Small intestine (tissue), 7 donors: ENCODE data around the gene SAXO1. TPM values are rescaled to one million over a fixed set of nuclear protein-coding genes. Genes with fewer than 3 reads are reported as not detected.

Experiments
- DNase-seq, 2 donors: peaks; one replicate each; pipeline versions ENCODE4 v3.0.0 to v3.0.0-alpha.2; 2013
- FAIRE-seq: peaks from 2 replicates; lab custom pipeline; 2012; peaks lifted over from hg19 to GRCh38; lab: Jason Lieb, UNC
- H3K27ac ChIP-seq, 3 donors: one replicate each; pipeline ENCODE4 v1.5.1; 2013; ENCODE audit warnings: low read length in 2 of 3, mild to moderate bottlenecking in 2 of 3, control low read depth in 1 of 3, inconsistent platforms in 1 of 3, low read depth in 1 of 3, moderate library complexity in 1 of 3
- H3K27me3 ChIP-seq, 3 donors: one replicate each; pipeline ENCODE4 v1.6.1; 2013; ENCODE audit warnings: low read length in 3 of 3, inconsistent platforms in 1 of 3; ENCODE audit not compliant: control insufficient read depth in 3 of 3, insufficient read depth in 3 of 3
- H3K36me3 ChIP-seq, 3 donors: one replicate each; pipeline ENCODE4 v1.6.1; 2013; ENCODE audit warnings: low read length in 3 of 3, inconsistent platforms in 1 of 3, low read depth in 1 of 3, mild to moderate bottlenecking in 1 of 3, moderate library complexity in 1 of 3; ENCODE audit not compliant: control insufficient read depth in 3 of 3, insufficient read depth in 2 of 3
- H3K4me1 ChIP-seq, 3 donors: one replicate each; pipeline ENCODE4 v1.6.1; 2013; ENCODE audit warnings: low read length in 2 of 3, inconsistent platforms in 1 of 3, low read depth in 1 of 3, mild to moderate bottlenecking in 1 of 3, moderate library complexity in 1 of 3; ENCODE audit not compliant: control insufficient read depth in 3 of 3, insufficient read depth in 2 of 3
- H3K4me3 ChIP-seq, 3 donors: one replicate each; pipeline ENCODE4 v1.5.1; 2013; ENCODE audit warnings: low read length in 3 of 3, control low read depth in 1 of 3, inconsistent platforms in 1 of 3, low read depth in 1 of 3, mild to moderate bottlenecking in 1 of 3, moderate library complexity in 1 of 3
- H3K9me3 ChIP-seq, 2 donors: one replicate each; pipeline ENCODE4 v1.6.1; 2013; ENCODE audit warnings: low read depth in 1 of 2, low read length in 1 of 2; ENCODE audit not compliant: control insufficient read depth in 2 of 2, insufficient read depth in 1 of 2
- WGBS, 3 donors: extraction: QIAGEN DNeasy Blood & Tissue Kit; methylation state at CpG; one replicate each; pipeline ENCODE4 v1.1.7; 2013; 5-methylcytosine and 5-hydroxymethylcytosine counted together
- polyA plus RNA-seq, 4 donors: library from polyadenylated mRNA; stranded (reverse) in 3 of 4; unstranded in 1 of 4; fragments of 200-250 nt in 3 of 4; fragments of 120-200 nt in 1 of 4; gene quantifications; one replicate each; pipeline versions ENCODE4 v1.2.1 to v1.2.3, GENCODE V29; 2013
- donor health status: healthy with polysubstance abuse.
- donor health status: control.
- donor health status: control.
- donor health status: Bipolar disorder and iron deficiency.
- donor health status: healthy.

Gene SAXO1
- polyA plus RNA-seq, 4 donors = 0.01 TPM; not detected in 2

GRCh38 chr9:18923671-18924430, 109.2 kb downstream of the SAXO1 start:
- Histone ChIP-seq H3K27me3 (no peaks in the 10 kb centered on the region), H3K4me1 (no peaks in the 10 kb centered on the region), H3K9me3 (no peaks in the 10 kb centered on the region), H3K27ac (no peak overlapping the region), H3K4me3 (no peak overlapping the region), H3K36me3 (no peaks in the 10 kb centered on the region)
- DNase-seq = no peak
- 85 to 90% (median 89%) methylated on average over 6 of the region's 6 CpGs for WGBS, 3 donors
- no peak for FAIRE-seq

- H3K4me3 ChIP-seq = no peak overlapping the region
- no peaks in the 10 kb centered on the region for H3K27me3 ChIP-seq
- DNase-seq (no peak), FAIRE-seq (no peak)
- no peak overlapping the region for H3K27ac ChIP-seq
- 58 to 70% (median 63%) methylated on average over 2 of the region's 2 CpGs for WGBS, 3 donors
- H3K36me3 ChIP-seq = no peaks in the 10 kb centered on the region
- H3K4me1 ChIP-seq = no peaks in the 10 kb centered on the region
- no peaks in the 10 kb centered on the region for H3K9me3 ChIP-seq
These were observed 109.8 kb downstream of the SAXO1 start for GRCh38 chr9:18923167-18923566.

GRCh38 chr9:18922161-18922885, 110.7 kb downstream of the SAXO1 start:
- WGBS, 3 donors = 77 to 86% (median 84%) methylated on average over 8 of the region's 8 CpGs
- H3K9me3 ChIP-seq = no peaks in the 10 kb centered on the region
- FAIRE-seq = no peak
- H3K27ac ChIP-seq = no peak overlapping the region
- no peak for DNase-seq
- no peak overlapping the region for H3K4me3 ChIP-seq
- H3K36me3 ChIP-seq = no peaks in the 10 kb centered on the region
- H3K4me1 ChIP-seq = no peaks in the 10 kb centered on the region
- no peaks in the 10 kb centered on the region for H3K27me3 ChIP-seq

- no peaks in the 10 kb centered on the region for H3K9me3 ChIP-seq
- H3K36me3 ChIP-seq = no peaks in the 10 kb centered on the region
- no peaks in the 10 kb centered on the region for H3K4me1 ChIP-seq
- no peak overlapping the region for H3K4me3 ChIP-seq
- DNase-seq = no peak
- no peak for FAIRE-seq
- no peak overlapping the region for H3K27ac ChIP-seq
- 70 to 85% (median 84%) methylated on average over 7 of the region's 7 CpGs for WGBS, 3 donors
- no peaks in the 10 kb centered on the region for H3K27me3 ChIP-seq
These were observed 111.5 kb downstream of the SAXO1 start for GRCh38 chr9:18921366-18922075.

GRCh38 chr9:18920141-18921084, 112.6 kb downstream of the SAXO1 start:
- WGBS, 3 donors = 55 to 67% (median 55%) methylated on average over 4 of the region's 4 CpGs
- no peak for FAIRE-seq
- no peak overlapping the region for H3K27ac ChIP-seq
- no peaks in the 10 kb centered on the region for H3K9me3 ChIP-seq
- H3K27me3 ChIP-seq = no peaks in the 10 kb centered on the region
- no peaks in the 10 kb centered on the region for H3K36me3 ChIP-seq
- no peak overlapping the region for H3K4me3 ChIP-seq
- no peak for DNase-seq
- H3K4me1 ChIP-seq = no peaks in the 10 kb centered on the region

- WGBS, 3 donors = 89 to 93% (median 91%) methylated on average over 9 of the region's 9 CpGs
- Histone ChIP-seq H3K27me3 (peaks cover 0 to 6% (median 0%) of the 10 kb centered on the region in 3 donors), H3K36me3 (no peaks in the 10 kb centered on the region), H3K9me3 (no peaks in the 10 kb centered on the region), H3K4me3 (no peak overlapping the region), H3K4me1 (no peaks in the 10 kb centered on the region), H3K27ac (no peak overlapping the region)
- no peak for FAIRE-seq
- DNase-seq = no peak
These were observed 121.2 kb downstream of the SAXO1 start for GRCh38 chr9:18911714-18912342.

- 28 to 71% (median 61%) methylated on average over 6 of the region's 6 CpGs for WGBS, 3 donors
- FAIRE-seq (no peak), DNase-seq (peak in 1 of 2 donors; percentile 15)
- H3K36me3 ChIP-seq = no peaks in the 10 kb centered on the region
- no peaks in the 10 kb centered on the region for H3K9me3 ChIP-seq
- no peaks in the 10 kb centered on the region for H3K4me1 ChIP-seq
- no peak overlapping the region for H3K4me3 ChIP-seq
- peaks cover 0 to 6% (median 0%) of the 10 kb centered on the region in 3 donors for H3K27me3 ChIP-seq
- H3K27ac ChIP-seq = no peak overlapping the region
These were observed 122.1 kb downstream of the SAXO1 start for GRCh38 chr9:18910916-18911315.
